ENCODE measurements around the gene TMEM220. TPM values are rescaled to one million over a fixed set of nuclear protein-coding genes. Genes with fewer than 3 reads are reported as not detected.

Gene TMEM220
- total RNA-seq, 1 donor, result 17.0 TPM

DNA sequence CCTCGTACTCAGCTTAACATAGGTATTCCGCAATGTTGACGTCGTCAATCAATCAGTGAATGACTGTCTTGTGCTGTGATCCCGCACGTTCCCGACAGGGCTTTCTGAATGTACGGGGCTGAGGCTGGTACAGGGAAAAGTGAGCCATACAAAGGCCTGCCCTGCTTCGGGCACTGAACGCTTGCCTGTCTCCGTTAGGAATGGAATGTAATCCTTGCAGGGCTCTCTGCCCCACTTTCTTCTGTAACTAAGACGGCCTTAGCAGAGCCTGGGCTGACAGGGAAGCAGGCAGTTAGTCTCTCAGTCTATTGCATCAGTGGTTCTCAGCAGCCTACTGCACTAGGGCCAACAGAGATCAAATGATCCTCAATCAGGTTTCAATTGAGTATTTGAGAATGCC lies 56.5 kb downstream of the TMEM220 start:
- no peak for DNase-seq (ENCODE audit: low read depth in 2 of 3, low spot score in 2 of 3)

DNA sequence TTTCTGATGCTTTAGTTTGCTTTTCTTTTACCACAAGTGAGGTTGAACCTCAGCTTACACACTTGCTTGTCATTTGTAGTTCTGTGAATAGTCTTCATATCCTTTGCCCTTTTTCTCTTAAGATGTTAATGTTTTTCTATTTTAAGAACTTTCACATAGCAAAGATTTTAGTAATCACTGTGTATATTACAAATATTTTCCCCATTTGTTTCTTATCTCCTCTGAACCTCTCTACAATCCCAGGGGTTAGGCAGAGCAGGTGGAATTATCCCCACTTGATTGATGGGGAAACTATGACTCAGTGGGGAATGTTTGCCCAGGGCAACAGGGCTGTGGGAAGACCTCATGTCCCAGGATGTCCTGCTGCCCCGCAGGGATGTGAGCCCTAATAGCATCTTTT lies 61.0 kb downstream of the TMEM220 start:
- DNase-seq (ENCODE audit: low read depth in 2 of 3, low spot score in 2 of 3), result no peak

- DNase-seq (ENCODE audit: low read depth in 2 of 3, low spot score in 2 of 3), result no peak
Measured at GRCh38 chr17:10666906-10667305, 62.9 kb downstream of the TMEM220 start.

- DNase-seq (ENCODE audit: low read depth in 2 of 3, low spot score in 2 of 3), result no peak
Measured at GRCh38 chr17:10664571-10664970, 65.3 kb downstream of the TMEM220 start.

Other genes starting within 250 kb of the TMEM220 start
- gene MYH1, start 211.5 kb downstream of the TMEM220 start, total RNA-seq, result not detected
- not detected for gene MYH2, start 180.4 kb downstream of the TMEM220 start, total RNA-seq
- 1.6 TPM for gene MYH3, start 72.7 kb downstream of the TMEM220 start, total RNA-seq
- 16.7 TPM for gene SCO1, start 32.5 kb downstream of the TMEM220 start, total RNA-seq
- 32.3 TPM for gene ADPRM, start 32.4 kb downstream of the TMEM220 start, total RNA-seq
- not detected for gene TMEM238L, start 74.1 kb upstream of the TMEM220 start, total RNA-seq
- not detected for gene PIRT, start 108.1 kb upstream of the TMEM220 start, total RNA-seq